HG02840 (cell line): ENCODE data around the gene LRRC43.
"Not testable (repeated sequence)": the region's sequence is repeated elsewhere in the genome, so short reads cannot be mapped to it uniquely, and the experiment has no call there.

Experiments
- ATAC-seq: cut with Tn5 transposase; IDR thresholded peaks from one replicate; pipeline ENCODE4 v1.9.1; 2021; ENCODE audit warnings: mild to moderate bottlenecking, moderate library complexity, moderate number of reproducible peaks; ENCODE audit not compliant: unreplicated experiment, low FRiP score

The LRRC43 gene

GRCh38 chr12:122189626-122190475 is 6.9 kb downstream of the LRRC43 start:
- no peak for ATAC-seq

- no peak for ATAC-seq
These were observed 8.1 kb downstream of the LRRC43 start for GRCh38 chr12:122190842-122191668.

GRCh38 chr12:122192441-122192840 is 9.5 kb downstream of the LRRC43 start:
- ATAC-seq = no peak

- ATAC-seq = no peak
These were observed 11.9 kb downstream of the LRRC43 start for GRCh38 chr12:122194804-122195203.

GRCh38 chr12:122195405-122195804 is 12.5 kb downstream of the LRRC43 start:
- no peak for ATAC-seq

GRCh38 chr12:122197612-122197966 is 14.7 kb downstream of the LRRC43 start:
- ATAC-seq = no peak

GRCh38 chr12:122199484-122200355 is 16.8 kb downstream of the LRRC43 start:
- no peak for ATAC-seq

GRCh38 chr12:122200541-122201175 is 17.7 kb downstream of the LRRC43 start:
- ATAC-seq = no peak

GRCh38 chr12:122201381-122201780 is 18.5 kb downstream of the LRRC43 start:
- no peak for ATAC-seq

- ATAC-seq = no peak
These were observed 19.1 kb downstream of the LRRC43 start for GRCh38 chr12:122202017-122202416.

- not testable (repeated sequence) for ATAC-seq
These were observed 19.9 kb downstream of the LRRC43 start for GRCh38 chr12:122202811-122203210.

- ATAC-seq = no peak
These were observed 20.6 kb downstream of the LRRC43 start, which contains the start of gene B3GNT4 for GRCh38 chr12:122203301-122204166. Gene B3GNT4, plus strand, starts transcription at chr12:122203709. Its CDS starts 910 bp downstream, at chr12:122204619.

- no peak for ATAC-seq
These were observed 21.5 kb downstream of the LRRC43 start for GRCh38 chr12:122204167-122205052.

GRCh38 chr12:122205053-122205925 is 22.4 kb downstream of the LRRC43 start:
- no peak for ATAC-seq

GRCh38 chr12:122206111-122206881 is 23.4 kb downstream of the LRRC43 start:
- ATAC-seq = no peak

GRCh38 chr12:122206976-122207375 is 24.1 kb downstream of the LRRC43 start:
- no peak for ATAC-seq
